ENCODE data around the gene NR1D2.

DNA sequence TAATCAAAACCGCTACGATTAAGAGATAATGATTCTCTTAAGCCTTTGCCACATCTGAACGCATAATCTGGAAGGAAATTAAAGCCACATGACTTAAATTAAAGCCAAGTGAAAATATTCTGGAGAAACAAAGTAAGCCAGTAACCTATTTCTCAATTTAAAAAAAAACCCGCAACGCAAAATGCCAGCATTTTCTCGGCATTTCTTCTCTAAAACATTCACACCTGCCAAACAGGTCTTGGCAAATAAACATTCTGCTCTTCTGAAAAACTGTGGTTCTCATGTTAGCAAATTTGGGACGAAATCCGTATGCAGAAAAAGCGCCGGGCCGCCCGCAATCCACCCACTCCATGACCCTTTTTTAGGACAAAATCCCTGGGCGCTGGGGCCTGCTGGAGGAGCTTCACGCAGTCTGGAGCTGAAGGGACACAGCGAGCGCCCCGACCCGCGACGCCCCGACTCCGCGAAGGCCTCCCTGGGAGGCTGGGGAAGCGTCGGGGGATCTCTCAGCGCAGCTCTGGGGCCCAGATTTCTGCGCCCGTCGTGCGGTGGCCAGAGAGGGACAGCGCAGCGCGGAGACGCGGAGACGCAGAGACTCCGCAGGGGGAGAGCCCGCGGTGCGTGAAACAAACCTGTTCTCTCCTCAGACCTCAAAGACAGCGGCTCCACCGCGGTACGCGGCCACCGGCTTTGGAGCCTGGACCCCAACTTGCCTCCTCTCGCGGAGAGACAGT lies 28.8 kb upstream of the NR1D2 start:
- TF ChIP-seq POLR2AphosphoS5 (IDR thresholded peaks at IDR 0.05; ENCODE audit: borderline replicate concordance, low read depth, low read length), result no peak
- TF ChIP-seq EZH2 (IDR thresholded peaks at IDR 0.05), result no peak
- no peak for TF ChIP-seq FOXP2 (optimal IDR thresholded peaks at IDR 0.05; ENCODE audit: control extremely low read depth, extremely low read length, insufficient read depth)

Data from SK-N-MC (cell line).